ENCODE data around the gene XYLT1. TPM values are rescaled to one million over a fixed set of nuclear protein-coding genes. Genes with fewer than 3 reads are reported as not detected.

The XYLT1 gene
- total RNA-seq, 1 experiment from 2014 or later, result 12.5 TPM

DNA sequence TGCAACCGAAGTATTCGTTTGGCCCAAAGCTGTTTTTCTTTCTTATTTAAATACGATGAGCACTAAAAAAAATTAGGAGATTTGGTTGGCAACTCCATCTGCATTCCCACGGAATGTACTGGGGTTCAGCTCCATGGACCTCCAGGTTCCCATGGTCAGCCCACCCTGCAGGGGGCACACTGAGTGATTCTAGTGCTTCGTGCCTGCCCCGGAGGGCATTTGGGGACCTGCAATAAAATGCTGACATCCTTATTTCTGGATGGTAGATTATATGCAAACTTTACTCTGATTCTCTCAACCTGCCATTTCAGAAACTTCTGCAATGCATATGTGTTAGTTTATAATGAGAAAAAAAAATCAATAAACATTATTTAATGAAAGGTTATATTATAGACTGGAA, 339.4 kb downstream of the XYLT1 start:
- H3K4me1 Mint-ChIP-seq (ENCODE audit: low read depth, unreplicated experiment), result no peaks in the 10 kb centered on the region
- CTCF ChIA-PET, result interaction anchor here (0.7 kb wide), 1 partner anchor 45 kb away, joined by 4 read pairs; no protein-coding TSS in a partner anchor
- H3K27ac Mint-ChIP-seq (ENCODE audit: unreplicated experiment), result no peak overlapping the region
- H3K9me3 Mint-ChIP-seq (ENCODE audit: unreplicated experiment), result no peaks in the 10 kb centered on the region
- TF ChIP-seq, protein P1, sequence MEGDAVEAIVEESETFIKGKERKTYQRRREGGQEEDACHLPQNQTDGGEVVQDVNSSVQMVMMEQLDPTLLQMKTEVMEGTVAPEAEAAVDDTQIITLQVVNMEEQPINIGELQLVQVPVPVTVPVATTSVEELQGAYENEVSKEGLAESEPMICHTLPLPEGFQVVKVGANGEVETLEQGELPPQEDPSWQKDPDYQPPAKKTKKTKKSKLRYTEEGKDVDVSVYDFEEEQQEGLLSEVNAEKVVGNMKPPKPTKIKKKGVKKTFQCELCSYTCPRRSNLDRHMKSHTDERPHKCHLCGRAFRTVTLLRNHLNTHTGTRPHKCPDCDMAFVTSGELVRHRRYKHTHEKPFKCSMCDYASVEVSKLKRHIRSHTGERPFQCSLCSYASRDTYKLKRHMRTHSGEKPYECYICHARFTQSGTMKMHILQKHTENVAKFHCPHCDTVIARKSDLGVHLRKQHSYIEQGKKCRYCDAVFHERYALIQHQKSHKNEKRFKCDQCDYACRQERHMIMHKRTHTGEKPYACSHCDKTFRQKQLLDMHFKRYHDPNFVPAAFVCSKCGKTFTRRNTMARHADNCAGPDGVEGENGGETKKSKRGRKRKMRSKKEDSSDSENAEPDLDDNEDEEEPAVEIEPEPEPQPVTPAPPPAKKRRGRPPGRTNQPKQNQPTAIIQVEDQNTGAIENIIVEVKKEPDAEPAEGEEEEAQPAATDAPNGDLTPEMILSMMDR (IDR thresholded peaks at IDR 0.05; ENCODE audit: insufficient read depth in 1 of 2, low read depth in 1 of 2, low read length in 1 of 2, severe bottlenecking in 1 of 2, unreplicated experiment in 1 of 2), result no peak
- no peak for DNase-seq
- H3K9me3 ChIP-seq, result no peaks in the 10 kb centered on the region
- H3K4me1 ChIP-seq, result no peaks in the 10 kb centered on the region
- no peaks in the 10 kb centered on the region for H3K27me3 Mint-ChIP-seq (ENCODE audit: insufficient read depth, unreplicated experiment)
- H3K27me3 ChIP-seq (replicated peaks; ENCODE audit: control insufficient read depth, insufficient read depth, low read length), result no peaks in the 10 kb centered on the region
- no peak overlapping the region for H3K4me3 Mint-ChIP-seq (ENCODE audit: unreplicated experiment)
- H3K36me3 ChIP-seq (ENCODE audit: control insufficient read depth, insufficient read depth, low read length), result no peaks in the 10 kb centered on the region
- peaks cover 15% of the 10 kb centered on the region for H3K36me3 Mint-ChIP-seq (ENCODE audit: insufficient read depth, unreplicated experiment)
- intact Hi-C loops (cut with micrococcal nuclease; ENCODE audit: unreplicated experiment), result no loop called here
- no peak overlapping the region for H3K4me3 ChIP-seq (ENCODE audit: low read depth, low read length)
- POLR2A ChIA-PET, result no interaction called here
- BruUV-seq (replicated peaks), result no TSS peak

DNA sequence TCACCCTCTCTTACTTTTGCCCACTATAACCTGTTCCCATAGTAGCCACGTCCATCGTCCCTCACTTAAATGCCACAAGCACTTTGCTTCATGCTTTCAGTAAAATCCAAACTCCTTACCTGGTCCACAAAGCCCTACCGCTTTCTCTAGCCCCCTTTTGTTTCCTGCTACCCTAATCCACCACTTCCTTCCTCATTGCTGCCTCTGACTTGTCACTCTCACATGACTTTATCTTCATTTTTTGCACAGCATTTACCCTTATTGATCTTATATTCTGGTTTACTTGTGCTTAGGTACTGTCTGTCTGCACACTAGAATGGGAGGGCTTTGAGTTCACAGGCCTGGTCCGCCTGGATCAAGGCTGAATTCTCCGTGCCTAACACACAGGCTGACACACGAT, 340.0 kb downstream of the XYLT1 start:
- no peaks in the 10 kb centered on the region for H3K36me3 ChIP-seq (ENCODE audit: control insufficient read depth, insufficient read depth, low read length)
- Mint-ChIP-seq H3K36me3 (ENCODE audit: insufficient read depth, unreplicated experiment) (peaks cover 15% of the 10 kb centered on the region), H3K4me3 (ENCODE audit: unreplicated experiment) (no peak overlapping the region), H3K4me1 (ENCODE audit: low read depth, unreplicated experiment) (no peaks in the 10 kb centered on the region), H3K27me3 (ENCODE audit: insufficient read depth, unreplicated experiment) (no peaks in the 10 kb centered on the region), H3K9me3 (ENCODE audit: unreplicated experiment) (no peaks in the 10 kb centered on the region), H3K27ac (ENCODE audit: unreplicated experiment) (no peak overlapping the region)
- TF ChIP-seq, protein P1 (IDR thresholded peaks at IDR 0.05; ENCODE audit: insufficient read depth in 1 of 2, low read depth in 1 of 2, low read length in 1 of 2, severe bottlenecking in 1 of 2, unreplicated experiment in 1 of 2), result no peak
- no peak overlapping the region for H3K4me3 ChIP-seq (ENCODE audit: low read depth, low read length)
- ChIA-PET CTCF (interaction anchor here (0.7 kb wide), 1 partner anchor 46 kb away, joined by 4 read pairs; no protein-coding TSS in a partner anchor), POLR2A (no interaction called here)
- H3K9me3 ChIP-seq, result no peaks in the 10 kb centered on the region
- no TSS peak for BruUV-seq (replicated peaks)
- H3K27me3 ChIP-seq (replicated peaks; ENCODE audit: control insufficient read depth, insufficient read depth, low read length), result no peaks in the 10 kb centered on the region
- no peaks in the 10 kb centered on the region for H3K4me1 ChIP-seq
- DNase-seq, result no peak
- intact Hi-C loops (cut with micrococcal nuclease; ENCODE audit: unreplicated experiment), result no loop called here

DNA sequence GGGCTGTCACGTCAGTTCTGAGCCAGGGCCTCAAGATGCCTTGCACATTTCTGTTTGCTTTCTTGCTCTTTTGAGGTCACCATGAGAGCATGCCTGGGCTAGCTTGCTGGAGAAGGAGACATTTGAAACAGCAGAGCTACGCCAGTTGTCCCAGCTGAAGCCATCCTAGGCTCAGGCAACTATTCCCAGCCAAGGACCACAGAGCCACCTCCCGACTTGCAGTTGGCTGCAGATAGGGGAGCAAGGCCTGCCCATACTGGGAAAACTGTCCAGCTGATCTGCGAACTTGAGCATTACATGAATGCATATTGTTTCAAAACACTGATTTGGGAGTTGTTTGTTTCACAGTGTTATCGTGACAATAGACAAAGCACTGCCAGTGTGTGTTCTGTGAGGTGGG, 340.8 kb downstream of the XYLT1 start:
- ChIA-PET CTCF (no interaction called here), POLR2A (no interaction called here)
- TF ChIP-seq, protein P1 (IDR thresholded peaks at IDR 0.05; ENCODE audit: insufficient read depth in 1 of 2, low read depth in 1 of 2, low read length in 1 of 2, severe bottlenecking in 1 of 2, unreplicated experiment in 1 of 2), result no peak
- Histone ChIP-seq H3K36me3 (ENCODE audit: control insufficient read depth, insufficient read depth, low read length) (no peaks in the 10 kb centered on the region), H3K4me1 (no peaks in the 10 kb centered on the region), H3K27me3 (replicated peaks; ENCODE audit: control insufficient read depth, insufficient read depth, low read length) (no peaks in the 10 kb centered on the region), H3K9me3 (no peaks in the 10 kb centered on the region), H3K4me3 (ENCODE audit: low read depth, low read length) (no peak overlapping the region)
- Mint-ChIP-seq H3K27me3 (ENCODE audit: insufficient read depth, unreplicated experiment) (no peaks in the 10 kb centered on the region), H3K4me3 (ENCODE audit: unreplicated experiment) (no peak overlapping the region), H3K9me3 (ENCODE audit: unreplicated experiment) (no peaks in the 10 kb centered on the region), H3K36me3 (ENCODE audit: insufficient read depth, unreplicated experiment) (peaks cover 15% of the 10 kb centered on the region), H3K27ac (ENCODE audit: unreplicated experiment) (no peak overlapping the region), H3K4me1 (ENCODE audit: low read depth, unreplicated experiment) (no peaks in the 10 kb centered on the region)
- no peak for DNase-seq
- BruUV-seq (replicated peaks), result no TSS peak
- intact Hi-C loops (cut with micrococcal nuclease; ENCODE audit: unreplicated experiment), result no loop called here
